ENCODE data around the gene SOCS1. TPM values are rescaled to one million over a fixed set of nuclear protein-coding genes. Genes with fewer than 3 reads are reported as not detected.

Gene SOCS1
- total and polyA plus RNA-seq, 2 of the 8 experiments (the other 6 are each of a cell fraction or from before 2014, with no cell fraction given): 21.0 to 48.9 TPM

- no peak for FAIRE-seq
- no peak overlapping the region for H2AK5ac ChIP-seq (ENCODE audit: low read depth, low read length)
- no peaks in the 10 kb centered on the region for H4K20me1 ChIP-seq (replicated peaks in 1 of 2; ENCODE audit: control insufficient read depth in 1 of 2, insufficient read depth in 2 of 2, low read length in 2 of 2)
- H2BK5ac ChIP-seq (ENCODE audit: low read depth, low read length): no peak overlapping the region
- H3K27me3 ChIP-seq (replicated peaks in 1 of 4; ENCODE audit: control insufficient read depth in 3 of 4, extremely low read depth in 1 of 4, insufficient read depth in 3 of 4, low read length in 3 of 4): no peaks in the 10 kb centered on the region; a peak in 1 of 7 replicates
- no peak overlapping the region for H4K5ac ChIP-seq (ENCODE audit: insufficient read length, low read depth, low read length)
- no peak overlapping the region for H3K56ac ChIP-seq (replicated peaks; ENCODE audit: insufficient read length, low read depth, low read length)
- H2BK20ac ChIP-seq (ENCODE audit: low read length): no peak overlapping the region; the same call in 1 of the 2 replicates
- H3K27ac ChIP-seq (ENCODE audit: low read depth, low read length): no peak overlapping the region
- no peak for DNase-seq (ENCODE audit: low read depth in 1 of 2, low spot score in 2 of 2)
- no peak overlapping the region for H3K9ac ChIP-seq (replicated peaks in 1 of 4; ENCODE audit: extremely low read depth in 1 of 4, low read depth in 3 of 4, low read length in 3 of 4)
- no peak overlapping the region for H2BK120ac ChIP-seq (replicated peaks; ENCODE audit: low read depth, low read length)
- 0 out of 2 replicates have a peak, but pooled peaks have one; percentile 32 for TF ChIP-seq SP1 (IDR thresholded peaks at IDR 0.05; ENCODE audit: low read depth, low read length)
- TF ChIP-seq USF2 (IDR thresholded peaks at IDR 0.05; ENCODE audit: low read length): peak; percentile 41; the same call in 1 of the 2 replicates
- TF ChIP-seq TEAD4 (IDR thresholded peaks at IDR 0.05; ENCODE audit: low read depth, low read length): no peak
- no peak overlapping the region for H4K8ac ChIP-seq (ENCODE audit: extremely low read depth, insufficient read depth, low read length)
- H3K36me3 ChIP-seq (ENCODE audit: control insufficient read depth in 2 of 4, insufficient read depth in 4 of 4, low read length in 3 of 4): no peaks in the 10 kb centered on the region
- H3K79me2 ChIP-seq (ENCODE audit: control insufficient read depth in 1 of 2, insufficient read depth in 2 of 2, low read length in 2 of 2): no peaks in the 10 kb centered on the region
- H3K18ac ChIP-seq (ENCODE audit: extremely low read depth, low read length): no peak overlapping the region
- H4K91ac ChIP-seq (replicated peaks; ENCODE audit: insufficient read length, low read length): no peak overlapping the region
- H2AFZ ChIP-seq (ENCODE audit: low read length): no peak overlapping the region
- H3K23me2 ChIP-seq (ENCODE audit: low read depth, low read length): no peaks in the 10 kb centered on the region
- no peak overlapping the region for H3K4me3 ChIP-seq (ENCODE audit: extremely low read depth in 1 of 4, insufficient read depth in 2 of 4, low read depth in 3 of 4, low read length in 4 of 4)
- peak overlapping the region; percentile 10; the same call in 1 of the 2 replicates for H2BK15ac ChIP-seq (ENCODE audit: low read length)
- peaks cover 1 to 9% (median 4%) of the 10 kb centered on the region in 4 experiments; a peak in 4 of 7 replicates for H3K4me1 ChIP-seq (replicated peaks in 1 of 4; ENCODE audit: control insufficient read depth in 3 of 4, insufficient read depth in 4 of 4, low read length in 3 of 4)
- POLR2A ChIA-PET (ENCODE audit: partially characterized antibody): interaction anchor here (1.5 kb wide), 1 partner anchor 48 kb away, joined by 3 read pairs; the partner anchor contains the start of gene SOCS1
- H3K9me3 ChIP-seq (ENCODE audit: insufficient read depth in 2 of 2, low read depth in 1 of 2, low read length in 1 of 2): peaks cover 8% of the 10 kb centered on the region in 2 experiments
- H3K23ac ChIP-seq (ENCODE audit: insufficient read length): no peak overlapping the region
- H3K14ac ChIP-seq (ENCODE audit: insufficient read length): no peak overlapping the region
- no peak overlapping the region for H3K4me2 ChIP-seq (ENCODE audit: insufficient read depth in 1 of 2, low read depth in 2 of 2, low read length in 2 of 2)
- CTCF ChIA-PET (ENCODE audit: partially characterized antibody): interaction anchor here (1.3 to 3.0 kb wide), 3 partner anchors 11 to 164 kb away, joined by 3 to 13 read pairs (median 4); no protein-coding TSS in a partner anchor
- 85% methylated on average over 3 of the region's 3 CpGs; no CpG with 5 or more reads in 1 of the 2 experiments for WGBS, 2 experiments (ENCODE audit: extremely low coverage in 1 of 2, insufficient coverage in 1 of 2, insufficient read length in 1 of 2, insufficient replicate concordance in 2 of 2, low coverage in 1 of 2, low lambda C conversion rate in 2 of 2, missing lambda C conversion rate in 1 of 2)
- no peaks in the 10 kb centered on the region for H3K79me1 ChIP-seq (ENCODE audit: low read depth, low read length)
- 0 out of 2 replicates have a peak overlapping the region, but pooled peaks have one; percentile 27 for H2BK12ac ChIP-seq (ENCODE audit: low read depth, low read length)
- H3K4ac ChIP-seq (replicated peaks; ENCODE audit: insufficient read length, low read depth, low read length): peak overlapping the region; percentile 70
Observed at GRCh38 chr16:11207646-11208045, 48.4 kb downstream of the SOCS1 start.

Data from H1 (cell line).